CD4-positive, alpha-beta memory T cell (primary cell): ENCODE data around the gene KIF14. TPM values are rescaled to one million over a fixed set of nuclear protein-coding genes. Genes with fewer than 3 reads are reported as not detected.
"Not testable (repeated sequence)": the region's sequence is repeated elsewhere in the genome, so short reads cannot be mapped to it uniquely, and the experiment has no call there.

Source experiments
- CTCF ChIA-PET: fragments of 350-600 bp; sonication (Branson Sonifier 250); formaldehyde crosslinking; loops from one replicate; lab custom pipeline; 2021; ENCODE audit warnings: inconsistent platforms; ENCODE audit not compliant: partially characterized antibody; lab: Charles Lee
- POLR2A ChIA-PET: fragments of 350-600 bp; sonication (Branson Sonifier 250); formaldehyde crosslinking; loops from one replicate; lab custom pipeline; 2021; ENCODE audit not compliant: partially characterized antibody; lab: Charles Lee
- DNase-seq, 5 donors: peaks; one replicate each; pipeline versions ENCODE4 v3.0.0 to v3.0.0-alpha.2; 2020 to 2022; ENCODE audit warnings: mixed read lengths in 1 of 5
- H3K27ac ChIP-seq: one replicate; pipeline ENCODE4 v1.7.0; 2013; ENCODE audit warnings: low read depth, low read length
- H3K27me3 ChIP-seq: 2 replicates; pipeline ENCODE4 v1.7.0; 2013; ENCODE audit warnings: mild to moderate bottlenecking, low read length, moderate library complexity; ENCODE audit not compliant: insufficient read depth
- H3K36me3 ChIP-seq: 2 replicates; pipeline ENCODE4 v1.7.0; 2013; ENCODE audit warnings: mild to moderate bottlenecking, low read length, moderate library complexity; ENCODE audit not compliant: insufficient read depth
- H3K4me1 ChIP-seq: 2 replicates; pipeline ENCODE4 v1.7.0; 2013; ENCODE audit warnings: mild to moderate bottlenecking, low read length, moderate library complexity; ENCODE audit not compliant: insufficient read depth
- H3K4me3 ChIP-seq, 2 donors: one replicate each; pipeline ENCODE4 v1.7.0; 2013; ENCODE audit warnings: low read length in 2 of 2, mild to moderate bottlenecking in 1 of 2
- H3K9me3 ChIP-seq, 2 donors: one replicate each; pipeline ENCODE4 v1.7.0; 2013; ENCODE audit warnings: low read length in 2 of 2, control low read depth in 1 of 2; ENCODE audit not compliant: control insufficient read depth in 1 of 2
- H3K27ac Mint-ChIP-seq, 7 donors: one replicate each; pipeline ENCODE4 v1.8.0; 2020 to 2021; ENCODE audit warnings: mixed read lengths in 7 of 7, mild to moderate bottlenecking in 6 of 7, inconsistent platforms in 3 of 7, moderate library complexity in 3 of 7
- H3K27me3 Mint-ChIP-seq, 2 donors: one replicate each; pipeline ENCODE4 v1.8.0; 2020 to 2021; ENCODE audit warnings: mixed read lengths in 2 of 2
- H3K36me3 Mint-ChIP-seq, 2 donors: one replicate each; pipeline ENCODE4 v1.8.0; 2020 to 2021; ENCODE audit warnings: mixed read lengths in 2 of 2, inconsistent platforms in 1 of 2, mild to moderate bottlenecking in 1 of 2
- H3K4me1 Mint-ChIP-seq, 4 donors: one replicate each; pipeline ENCODE4 v1.8.0; 2020 to 2021; ENCODE audit warnings: mixed read lengths in 4 of 4, mild to moderate bottlenecking in 1 of 4
- H3K4me3 Mint-ChIP-seq, 8 donors: one replicate each; pipeline ENCODE4 v1.8.0; 2020 to 2021; ENCODE audit warnings: mixed read lengths in 8 of 8, mild to moderate bottlenecking in 7 of 8, moderate library complexity in 6 of 8, inconsistent platforms in 3 of 8
- H3K9me3 Mint-ChIP-seq, 8 donors: one replicate each; pipeline ENCODE4 v1.8.0; 2020 to 2021; ENCODE audit warnings: mixed read lengths in 8 of 8, mild to moderate bottlenecking in 5 of 8, inconsistent platforms in 3 of 8, moderate library complexity in 1 of 8
- intact Hi-C: fragments of 100-400 bp; cut with micrococcal nuclease; formaldehyde crosslinking; loops from one replicate; pipeline ENCODE4 v1.15.1; 2023
- polyA plus RNA-seq, 2 donors: library from polyadenylated mRNA; unstranded; fragments of 300-500 nt; fragmentation: Illumina TruSeq; gene quantifications; one replicate each; pipeline ENCODE4 v1.2.3, GENCODE V29; 2021
- total RNA-seq, 2 experiments: library from RNA; stranded (reverse); gene quantifications; one replicate each; pipeline ENCODE4 v1.2.3, GENCODE V29; 2021

Gene KIF14
- total and polyA plus RNA-seq, 4 experiments from 2014 or later: 0.06 TPM; not detected in 3

- Histone ChIP-seq H3K4me3 (no peak overlapping the region), H3K27ac (no peak overlapping the region), H3K27me3 (no peaks in the 10 kb centered on the region), H3K4me1 (peaks cover 33% of the 10 kb centered on the region), H3K9me3 (no peaks in the 10 kb centered on the region), H3K36me3 (no peaks in the 10 kb centered on the region)
- Mint-ChIP-seq H3K27ac (no peak overlapping the region), H3K36me3 (no peaks in the 10 kb centered on the region), H3K27me3 (no peaks in the 10 kb centered on the region), H3K4me3 (no peak overlapping the region), H3K9me3 (no peaks in the 10 kb centered on the region), H3K4me1 (peaks cover 16 to 29% (median 21%) of the 10 kb centered on the region in 4 donors)
- ChIA-PET POLR2A (no interaction called here), CTCF (interaction anchor here (1.2 kb wide), 1 partner anchor 37 kb away, joined by 4 read pairs; no protein-coding TSS in a partner anchor)
- DNase-seq: no peak
- intact Hi-C loops: no loop called here
These were observed 92.9 kb downstream of the KIF14 start for GRCh38 chr1:200527670-200528069.

GRCh38 chr1:200526709-200527612 lies 93.6 kb downstream of the KIF14 start:
- Mint-ChIP-seq H3K4me1 (peaks cover 16 to 25% (median 20%) of the 10 kb centered on the region in 4 donors), H3K9me3 (no peaks in the 10 kb centered on the region), H3K27ac (no peak overlapping the region), H3K4me3 (no peak overlapping the region), H3K36me3 (no peaks in the 10 kb centered on the region), H3K27me3 (no peaks in the 10 kb centered on the region)
- Histone ChIP-seq H3K27me3 (no peaks in the 10 kb centered on the region), H3K9me3 (no peaks in the 10 kb centered on the region), H3K4me1 (peaks cover 28% of the 10 kb centered on the region), H3K36me3 (no peaks in the 10 kb centered on the region), H3K4me3 (no peak overlapping the region), H3K27ac (no peak overlapping the region)
- intact Hi-C loops: no loop called here
- DNase-seq: no peak
- ChIA-PET POLR2A (no interaction called here), CTCF (no interaction called here)

- peaks cover 0 to 2% of the 10 kb centered on the region in 2 donors for H3K27me3 Mint-ChIP-seq
These were observed 95.2 kb downstream of the KIF14 start for GRCh38 chr1:200525090-200525987.

GRCh38 chr1:200524551-200524950 lies 96.0 kb downstream of the KIF14 start:
- H3K4me1 Mint-ChIP-seq, H3K27me3 Mint-ChIP-seq, H3K4me3 Mint-ChIP-seq, H3K27ac Mint-ChIP-seq, intact Hi-C loops, H3K4me3 ChIP-seq, POLR2A ChIA-PET, H3K9me3 Mint-ChIP-seq, H3K4me1 ChIP-seq, H3K36me3 Mint-ChIP-seq, H3K27me3 ChIP-seq, DNase-seq, H3K27ac ChIP-seq, H3K9me3 ChIP-seq, H3K36me3 ChIP-seq: not testable (repeated sequence)
- CTCF ChIA-PET: interaction anchor here (2.9 kb wide), 1 partner anchor 13 kb away, joined by 13 read pairs; no protein-coding TSS in a partner anchor

More at GRCh38 chr1:200525090-200525987, 95.2 kb downstream of the KIF14 start:
- intact Hi-C loops: no loop called here
- peaks cover 5 to 13% (median 8%) of the 10 kb centered on the region in 4 donors for H3K4me1 Mint-ChIP-seq
- no peaks in the 10 kb centered on the region for H3K27me3 ChIP-seq
- H3K36me3 ChIP-seq: no peaks in the 10 kb centered on the region
- no peaks in the 10 kb centered on the region for H3K9me3 Mint-ChIP-seq
- H3K9me3 ChIP-seq: no peaks in the 10 kb centered on the region
- DNase-seq: no peak
- peaks cover 16% of the 10 kb centered on the region for H3K4me1 ChIP-seq
- no peak overlapping the region for H3K4me3 ChIP-seq
- H3K27ac ChIP-seq: no peak overlapping the region
- POLR2A ChIA-PET: no interaction called here
- H3K27ac Mint-ChIP-seq: no peak overlapping the region
- H3K4me3 Mint-ChIP-seq: no peak overlapping the region
- no peaks in the 10 kb centered on the region for H3K36me3 Mint-ChIP-seq
- CTCF ChIA-PET: no interaction called here

GRCh38 chr1:200524092-200524491 lies 96.5 kb downstream of the KIF14 start:
- H3K36me3 ChIP-seq: no peaks in the 10 kb centered on the region
- H3K36me3 Mint-ChIP-seq: no peaks in the 10 kb centered on the region
- no peaks in the 10 kb centered on the region for H3K27me3 ChIP-seq
- no peaks in the 10 kb centered on the region for H3K9me3 Mint-ChIP-seq
- peaks cover 4% of the 10 kb centered on the region for H3K4me1 ChIP-seq
- DNase-seq: no peak
- H3K27ac Mint-ChIP-seq: no peak overlapping the region
- H3K27me3 Mint-ChIP-seq: peaks cover 0 to 2% of the 10 kb centered on the region in 2 donors
- peaks cover 0 to 5% (median under 1%) of the 10 kb centered on the region in 4 donors for H3K4me1 Mint-ChIP-seq
- H3K9me3 ChIP-seq: no peaks in the 10 kb centered on the region
- H3K27ac ChIP-seq: no peak overlapping the region
- intact Hi-C loops: no loop called here
- ChIA-PET CTCF (interaction anchor here (2.9 kb wide), 1 partner anchor 13 kb away, joined by 13 read pairs; no protein-coding TSS in a partner anchor), POLR2A (no interaction called here)
- no peak overlapping the region for H3K4me3 ChIP-seq
- no peak overlapping the region for H3K4me3 Mint-ChIP-seq

GRCh38 chr1:200520735-200521134 lies 99.8 kb downstream of the KIF14 start:
- CTCF ChIA-PET: interaction anchor here (1.4 kb wide), 1 partner anchor 10 kb away, joined by 6 read pairs; no protein-coding TSS in a partner anchor
- intact Hi-C loops: no loop called here
- Histone ChIP-seq H3K36me3 (no peaks in the 10 kb centered on the region), H3K27me3 (no peaks in the 10 kb centered on the region), H3K9me3 (no peaks in the 10 kb centered on the region), H3K4me3 (no peak overlapping the region), H3K4me1 (no peaks in the 10 kb centered on the region), H3K27ac (no peak overlapping the region)
- H3K27me3 Mint-ChIP-seq: peaks cover 0 to 2% of the 10 kb centered on the region in 2 donors
- POLR2A ChIA-PET: no interaction called here
- H3K36me3 Mint-ChIP-seq: no peaks in the 10 kb centered on the region
- H3K9me3 Mint-ChIP-seq: no peaks in the 10 kb centered on the region
- no peak overlapping the region for H3K4me3 Mint-ChIP-seq
- no peak for DNase-seq
- no peak overlapping the region for H3K27ac Mint-ChIP-seq
- no peaks in the 10 kb centered on the region for H3K4me1 Mint-ChIP-seq

GRCh38 chr1:200518524-200518923 lies 102.0 kb downstream of the KIF14 start:
- ChIA-PET POLR2A (no interaction called here), CTCF (interaction anchor here (1.4 kb wide), 1 partner anchor 8 kb away, joined by 10 read pairs; no protein-coding TSS in a partner anchor)
- H3K4me3 ChIP-seq: no peak overlapping the region
- H3K36me3 ChIP-seq: no peaks in the 10 kb centered on the region
- no peaks in the 10 kb centered on the region for H3K9me3 Mint-ChIP-seq
- no peak for DNase-seq
- H3K4me1 ChIP-seq: no peaks in the 10 kb centered on the region
- intact Hi-C loops: no loop called here
- no peaks in the 10 kb centered on the region for H3K4me1 Mint-ChIP-seq
- no peaks in the 10 kb centered on the region for H3K9me3 ChIP-seq
- no peak overlapping the region for H3K4me3 Mint-ChIP-seq
- no peaks in the 10 kb centered on the region for H3K27me3 ChIP-seq
- no peak overlapping the region for H3K27ac ChIP-seq
- peaks cover 3 to 6% of the 10 kb centered on the region in 2 donors for H3K27me3 Mint-ChIP-seq
- H3K36me3 Mint-ChIP-seq: no peaks in the 10 kb centered on the region
- H3K27ac Mint-ChIP-seq: no peak overlapping the region
